Fibroblast of lung (primary cell): ENCODE data around the gene CEP41.

Experiments used
- EZH2 ChIP-seq: IDR thresholded peaks from 2 replicates; pipeline ENCODE4 v1.5.1; 2012; ENCODE audit warnings: low read length, control low read depth, mild to moderate bottlenecking; ENCODE audit errors: missing control alignments
- TF ChIP-seq, protein P1 (sequence below), 2 donors: IDR thresholded peaks in 1 of 2; conservative IDR thresholded peaks in 1 of 2; 1 replicate in 1 of 2; 2 replicates in 1 of 2; pipeline ENCODE4 v1.5.1; 2011 to 2012; ENCODE audit warnings: low read length in 2 of 2, control low read depth in 1 of 2, inconsistent platforms in 1 of 2, low read depth in 1 of 2, mild to moderate bottlenecking in 1 of 2

DNA sequence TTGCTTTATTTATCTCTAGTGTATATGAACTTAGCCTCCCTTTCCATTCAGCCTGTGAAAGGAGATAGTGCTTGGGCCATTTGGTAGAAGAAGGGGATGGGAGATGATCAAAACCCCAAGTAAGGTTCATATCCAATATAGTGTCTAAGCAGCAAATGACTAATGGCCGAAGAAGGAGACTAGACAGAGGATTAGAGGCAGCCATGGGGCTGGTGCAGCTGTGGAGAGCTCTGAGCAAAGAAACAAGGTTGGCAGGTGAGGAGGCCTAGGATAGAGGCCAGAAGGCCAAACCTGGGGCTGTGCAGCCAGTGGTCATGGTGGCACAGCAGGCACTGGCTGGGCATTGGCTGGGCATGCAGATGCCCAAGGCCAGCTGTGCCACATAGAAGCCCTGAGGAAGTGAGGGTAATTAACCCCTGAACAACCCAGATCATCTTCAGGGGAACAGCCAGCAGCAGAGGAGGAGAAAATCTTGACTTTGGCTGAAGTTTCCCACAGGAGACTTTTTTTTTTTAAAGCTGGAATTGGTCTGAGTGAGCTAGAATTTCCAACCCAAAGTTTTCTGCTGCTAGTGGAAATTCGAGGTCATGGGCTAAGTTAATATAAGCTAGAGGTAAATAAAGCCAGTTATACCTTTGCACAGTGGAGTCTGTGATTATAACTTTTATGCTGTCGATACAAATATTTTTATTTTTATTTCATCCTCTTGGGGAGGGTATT, 70.8 kb downstream of the CEP41 start:
- TF ChIP-seq, protein P1, sequence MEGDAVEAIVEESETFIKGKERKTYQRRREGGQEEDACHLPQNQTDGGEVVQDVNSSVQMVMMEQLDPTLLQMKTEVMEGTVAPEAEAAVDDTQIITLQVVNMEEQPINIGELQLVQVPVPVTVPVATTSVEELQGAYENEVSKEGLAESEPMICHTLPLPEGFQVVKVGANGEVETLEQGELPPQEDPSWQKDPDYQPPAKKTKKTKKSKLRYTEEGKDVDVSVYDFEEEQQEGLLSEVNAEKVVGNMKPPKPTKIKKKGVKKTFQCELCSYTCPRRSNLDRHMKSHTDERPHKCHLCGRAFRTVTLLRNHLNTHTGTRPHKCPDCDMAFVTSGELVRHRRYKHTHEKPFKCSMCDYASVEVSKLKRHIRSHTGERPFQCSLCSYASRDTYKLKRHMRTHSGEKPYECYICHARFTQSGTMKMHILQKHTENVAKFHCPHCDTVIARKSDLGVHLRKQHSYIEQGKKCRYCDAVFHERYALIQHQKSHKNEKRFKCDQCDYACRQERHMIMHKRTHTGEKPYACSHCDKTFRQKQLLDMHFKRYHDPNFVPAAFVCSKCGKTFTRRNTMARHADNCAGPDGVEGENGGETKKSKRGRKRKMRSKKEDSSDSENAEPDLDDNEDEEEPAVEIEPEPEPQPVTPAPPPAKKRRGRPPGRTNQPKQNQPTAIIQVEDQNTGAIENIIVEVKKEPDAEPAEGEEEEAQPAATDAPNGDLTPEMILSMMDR (conservative IDR thresholded peaks at IDR 0.05 in 1 of 2, IDR thresholded peaks at IDR 0.05 in 1 of 2; ENCODE audit: low read depth in 1 of 2, low read length in 2 of 2): no peak
- no peak for TF ChIP-seq EZH2
